NB4 (cell line): Measurements from ENCODE around the gene MTHFD1L.

Experiments
- CTCF ChIP-seq: IDR thresholded peaks from one replicate; pipeline ENCODE4 v1.5.1; 2012; ENCODE audit warnings: low read depth, low read length
- POLR2A ChIP-seq: IDR thresholded peaks from 2 replicates; pipeline ENCODE4 v1.6.1; 2011; ENCODE audit warnings: mild to moderate bottlenecking; ENCODE audit not compliant: insufficient read length; ENCODE audit errors: extremely low read depth

DNA sequence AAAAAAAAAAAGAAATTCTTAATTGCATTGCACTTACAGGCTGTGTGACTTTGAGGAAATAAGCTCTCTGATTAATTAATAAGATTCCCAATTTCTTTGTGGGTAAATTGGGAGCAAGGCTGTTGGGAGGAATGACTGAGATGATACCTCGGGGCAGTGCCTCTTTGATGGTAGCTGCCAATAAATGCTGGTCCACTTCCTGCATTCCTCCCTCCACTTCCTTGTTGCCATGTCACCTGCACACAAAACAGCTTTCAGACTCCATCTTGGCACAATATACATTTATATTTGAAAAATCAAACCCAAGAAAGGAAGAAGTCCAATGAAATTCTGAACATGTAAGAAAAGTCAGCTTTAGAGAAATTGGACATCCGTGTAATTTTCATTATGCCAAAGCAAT is 45.1 kb downstream of the MTHFD1L start:
- no peak for TF ChIP-seq CTCF
- TF ChIP-seq POLR2A: no peak
